GM23248 (cell line): ENCODE measurements around the gene TUFM.
"Not testable (repeated sequence)": the region's sequence is repeated elsewhere in the genome, so short reads cannot be mapped to it uniquely, and the experiment has no call there.

Source experiments
- EZH2 ChIP-seq: fragments of 200-600 bp; sonication (generic); IDR thresholded peaks from 2 replicates; pipeline ENCODE4 v1.6.1; 2018; ENCODE audit warnings: antibody characterized with exemption, mild to moderate bottlenecking; ENCODE audit not compliant: insufficient read depth, poor library complexity, severe bottlenecking
- EZH2phosphoT487 ChIP-seq: fragments of 200-600 bp; sonication (generic); IDR thresholded peaks from 2 replicates; pipeline ENCODE4 v1.6.1; 2018; ENCODE audit warnings: antibody characterized with exemption, moderate library complexity, mild to moderate bottlenecking, low read depth; ENCODE audit not compliant: insufficient read depth

DNA sequence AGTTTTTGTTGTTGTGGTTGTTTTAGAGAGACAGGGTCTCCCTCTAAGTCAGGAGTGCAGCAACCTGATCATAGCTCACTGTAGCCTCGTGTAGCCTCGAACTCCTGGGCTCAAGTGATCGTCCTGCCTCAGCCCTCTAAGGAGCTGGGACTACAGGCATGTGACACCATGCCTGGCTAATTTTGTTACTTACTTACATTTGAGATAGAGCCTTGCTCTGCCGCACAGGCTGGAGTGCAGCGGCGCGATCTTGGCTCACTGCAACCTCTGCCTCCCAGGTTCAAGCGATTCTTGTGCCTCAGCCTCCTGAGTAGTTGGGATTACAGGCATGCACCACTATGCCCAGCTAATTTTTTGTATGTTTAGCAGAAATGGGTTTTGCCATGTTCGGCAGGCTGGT, 21.5 kb upstream of the TUFM start:
- TF ChIP-seq EZH2phosphoT487, EZH2: not testable (repeated sequence)
